ENCODE data around the gene DLL3.

Gene DLL3

GRCh38 chr19:39506944-39507714 lies 8.4 kb downstream of the DLL3 start:
- ATAC-seq (ENCODE audit: low read depth): peak; percentile 79
- peak overlapping the region; percentile 69 for H3K4me3 ChIP-seq (ENCODE audit: severe bottlenecking)
- no peaks in the 10 kb centered on the region for H3K36me3 ChIP-seq (ENCODE audit: low read depth)
- DNase-seq (ENCODE audit: low spot score): no peak
- no peaks in the 10 kb centered on the region for H3K27me3 ChIP-seq (ENCODE audit: insufficient read depth, poor library complexity, severe bottlenecking)
- no peaks in the 10 kb centered on the region for H3K9me3 ChIP-seq (ENCODE audit: severe bottlenecking)
- no peaks in the 10 kb centered on the region for H3K4me1 ChIP-seq (ENCODE audit: insufficient read depth, poor library complexity, severe bottlenecking)
- TF ChIP-seq CTCF (IDR thresholded peaks at IDR 0.05; ENCODE audit: poor library complexity, severe bottlenecking): no peak
- H3K27ac ChIP-seq (ENCODE audit: poor library complexity, severe bottlenecking): no peak overlapping the region

- Histone ChIP-seq H3K27ac (ENCODE audit: poor library complexity, severe bottlenecking) (no peak overlapping the region), H3K36me3 (ENCODE audit: low read depth) (no peaks in the 10 kb centered on the region), H3K4me1 (ENCODE audit: insufficient read depth, poor library complexity, severe bottlenecking) (no peaks in the 10 kb centered on the region), H3K27me3 (ENCODE audit: insufficient read depth, poor library complexity, severe bottlenecking) (no peaks in the 10 kb centered on the region), H3K4me3 (ENCODE audit: severe bottlenecking) (peak overlapping the region; percentile 69), H3K9me3 (ENCODE audit: severe bottlenecking) (no peaks in the 10 kb centered on the region)
- DNase-seq (ENCODE audit: low spot score) (no peak), ATAC-seq (ENCODE audit: low read depth) (no peak)
- TF ChIP-seq CTCF (IDR thresholded peaks at IDR 0.05; ENCODE audit: poor library complexity, severe bottlenecking): no peak
Observed at GRCh38 chr19:39507715-39508364, 9.1 kb downstream of the DLL3 start.

GRCh38 chr19:39508629-39509028 lies 9.9 kb downstream of the DLL3 start:
- Histone ChIP-seq H3K36me3 (ENCODE audit: low read depth) (no peaks in the 10 kb centered on the region), H3K4me1 (ENCODE audit: insufficient read depth, poor library complexity, severe bottlenecking) (no peaks in the 10 kb centered on the region), H3K27me3 (ENCODE audit: insufficient read depth, poor library complexity, severe bottlenecking) (peaks cover under 1% of the 10 kb centered on the region), H3K9me3 (ENCODE audit: severe bottlenecking) (no peaks in the 10 kb centered on the region), H3K4me3 (ENCODE audit: severe bottlenecking) (no peak overlapping the region), H3K27ac (ENCODE audit: poor library complexity, severe bottlenecking) (no peak overlapping the region)
- DNase-seq (ENCODE audit: low spot score) (no peak), ATAC-seq (ENCODE audit: low read depth) (no peak)
- TF ChIP-seq CTCF (IDR thresholded peaks at IDR 0.05; ENCODE audit: poor library complexity, severe bottlenecking): no peak

GRCh38 chr19:39509233-39509632 lies 10.5 kb downstream of the DLL3 start:
- peaks cover 7% of the 10 kb centered on the region for H3K27me3 ChIP-seq (ENCODE audit: insufficient read depth, poor library complexity, severe bottlenecking)
- no peak overlapping the region for H3K4me3 ChIP-seq (ENCODE audit: severe bottlenecking)
- DNase-seq (ENCODE audit: low spot score) (no peak), ATAC-seq (ENCODE audit: low read depth) (no peak)
- no peak for TF ChIP-seq CTCF (IDR thresholded peaks at IDR 0.05; ENCODE audit: poor library complexity, severe bottlenecking)
- H3K9me3 ChIP-seq (ENCODE audit: severe bottlenecking): no peaks in the 10 kb centered on the region
- H3K27ac ChIP-seq (ENCODE audit: poor library complexity, severe bottlenecking): no peak overlapping the region
- no peaks in the 10 kb centered on the region for H3K36me3 ChIP-seq (ENCODE audit: low read depth)
- H3K4me1 ChIP-seq (ENCODE audit: insufficient read depth, poor library complexity, severe bottlenecking): no peaks in the 10 kb centered on the region

- no peak for ATAC-seq (ENCODE audit: low read depth)
- no peak overlapping the region for H3K4me3 ChIP-seq (ENCODE audit: severe bottlenecking)
- no peak for TF ChIP-seq CTCF (IDR thresholded peaks at IDR 0.05; ENCODE audit: poor library complexity, severe bottlenecking)
- H3K27ac ChIP-seq (ENCODE audit: poor library complexity, severe bottlenecking): no peak overlapping the region
- no peaks in the 10 kb centered on the region for H3K9me3 ChIP-seq (ENCODE audit: severe bottlenecking)
- DNase-seq (ENCODE audit: low spot score): no peak
- peaks cover 29% of the 10 kb centered on the region for H3K27me3 ChIP-seq (ENCODE audit: insufficient read depth, poor library complexity, severe bottlenecking)
- H3K4me1 ChIP-seq (ENCODE audit: insufficient read depth, poor library complexity, severe bottlenecking): no peaks in the 10 kb centered on the region
- no peaks in the 10 kb centered on the region for H3K36me3 ChIP-seq (ENCODE audit: low read depth)
Observed at GRCh38 chr19:39512988-39513387, 14.2 kb downstream of the DLL3 start.

Data from RWPE2 (cell line).